OCI-LY7 (cell line): ENCODE data around the gene CACNA2D2.

Experiments
- EZH2phosphoT487 ChIP-seq: fragments of 200-600 bp; sonication (generic); IDR thresholded peaks from 2 replicates; pipeline ENCODE4 v1.6.1; 2018; ENCODE audit warnings: low read depth, borderline replicate concordance, mild to moderate bottlenecking, mixed run types, antibody characterized with exemption, low read length, moderate library complexity, mixed read lengths
- TF ChIP-seq, protein P1 (sequence below): fragments of 200-600 bp; sonication (generic); conservative IDR thresholded peaks from 2 replicates; pipeline ENCODE4 v1.5.1; 2014; ENCODE audit warnings: mild to moderate bottlenecking, antibody characterized with exemption, low read length, moderate library complexity, mixed read lengths

- TF ChIP-seq, protein P1, sequence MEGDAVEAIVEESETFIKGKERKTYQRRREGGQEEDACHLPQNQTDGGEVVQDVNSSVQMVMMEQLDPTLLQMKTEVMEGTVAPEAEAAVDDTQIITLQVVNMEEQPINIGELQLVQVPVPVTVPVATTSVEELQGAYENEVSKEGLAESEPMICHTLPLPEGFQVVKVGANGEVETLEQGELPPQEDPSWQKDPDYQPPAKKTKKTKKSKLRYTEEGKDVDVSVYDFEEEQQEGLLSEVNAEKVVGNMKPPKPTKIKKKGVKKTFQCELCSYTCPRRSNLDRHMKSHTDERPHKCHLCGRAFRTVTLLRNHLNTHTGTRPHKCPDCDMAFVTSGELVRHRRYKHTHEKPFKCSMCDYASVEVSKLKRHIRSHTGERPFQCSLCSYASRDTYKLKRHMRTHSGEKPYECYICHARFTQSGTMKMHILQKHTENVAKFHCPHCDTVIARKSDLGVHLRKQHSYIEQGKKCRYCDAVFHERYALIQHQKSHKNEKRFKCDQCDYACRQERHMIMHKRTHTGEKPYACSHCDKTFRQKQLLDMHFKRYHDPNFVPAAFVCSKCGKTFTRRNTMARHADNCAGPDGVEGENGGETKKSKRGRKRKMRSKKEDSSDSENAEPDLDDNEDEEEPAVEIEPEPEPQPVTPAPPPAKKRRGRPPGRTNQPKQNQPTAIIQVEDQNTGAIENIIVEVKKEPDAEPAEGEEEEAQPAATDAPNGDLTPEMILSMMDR, result no peak
- TF ChIP-seq EZH2phosphoT487, result no peak
Observed at GRCh38 chr3:50383750-50384149, 119.7 kb downstream of the CACNA2D2 start.
